BLaER1 (cell line): Measurements from ENCODE around the gene SH2D1B.
"Not testable (repeated sequence)": the region's sequence is repeated elsewhere in the genome, so short reads cannot be mapped to it uniquely, and the experiment has no call there.

ENCODE experiments used
- H3K27ac ChIP-seq: shearing (Covaris generic); formaldehyde crosslinking; 2 replicates; pipeline ENCODE4 v1.8.1; 2022
- H3K27me3 ChIP-seq: shearing (Covaris generic); formaldehyde crosslinking; 2 replicates; pipeline ENCODE4 v1.8.1; 2022
- H3K36me3 ChIP-seq: shearing (Covaris generic); formaldehyde crosslinking; 2 replicates; pipeline ENCODE4 v1.8.1; 2022
- H3K4me1 ChIP-seq: shearing (Covaris generic); formaldehyde crosslinking; 2 replicates; pipeline ENCODE4 v1.8.1; 2022
- H3K4me2 ChIP-seq: shearing (Covaris generic); formaldehyde crosslinking; 2 replicates; pipeline ENCODE4 v1.8.1; 2022
- H3K4me3 ChIP-seq: shearing (Covaris generic); formaldehyde crosslinking; 2 replicates; pipeline ENCODE4 v1.8.1; 2022
- H3K9ac ChIP-seq: shearing (Covaris generic); formaldehyde crosslinking; 2 replicates; pipeline ENCODE4 v1.8.1; 2022
- H3K9me3 ChIP-seq: shearing (Covaris generic); formaldehyde crosslinking; 2 replicates; pipeline ENCODE4 v1.8.1; 2022
- H4K20me1 ChIP-seq: shearing (Covaris generic); formaldehyde crosslinking; 2 replicates; pipeline ENCODE4 v1.8.1; 2022
- Cebpa-rat ChIP-seq: shearing (Covaris generic); IDR thresholded peaks from 2 replicates; pipeline ENCODE4 v1.8.1; 2022

SH2D1B gene

GRCh38 chr1:162421258-162422164 lies 9.6 kb upstream of the SH2D1B start:
- no peaks in the 10 kb centered on the region for H3K9me3 ChIP-seq
- H3K27ac ChIP-seq: no peak overlapping the region
- H4K20me1 ChIP-seq: no peaks in the 10 kb centered on the region
- H3K27me3 ChIP-seq: no peaks in the 10 kb centered on the region
- H3K36me3 ChIP-seq: no peaks in the 10 kb centered on the region
- TF ChIP-seq Cebpa-rat: no peak
- H3K9ac ChIP-seq: no peak overlapping the region
- no peak overlapping the region for H3K4me2 ChIP-seq
- H3K4me3 ChIP-seq: no peak overlapping the region
- H3K4me1 ChIP-seq: peaks cover 20% of the 10 kb centered on the region

- H3K9ac ChIP-seq: no peak overlapping the region
- TF ChIP-seq Cebpa-rat: no peak
- no peak overlapping the region for H3K4me2 ChIP-seq
These were observed 8.2 kb upstream of the SH2D1B start for GRCh38 chr1:162420120-162420519.

GRCh38 chr1:162419450-162419931 lies 7.6 kb upstream of the SH2D1B start:
- not testable (repeated sequence) for H3K4me2 ChIP-seq, H3K27ac ChIP-seq, H4K20me1 ChIP-seq, H3K9me3 ChIP-seq, H3K9ac ChIP-seq, H3K36me3 ChIP-seq, H3K27me3 ChIP-seq, H3K4me3 ChIP-seq
- peaks cover 20% of the 10 kb centered on the region for H3K4me1 ChIP-seq

More at GRCh38 chr1:162420120-162420519, 8.2 kb upstream of the SH2D1B start:
- peaks cover 20% of the 10 kb centered on the region for H3K4me1 ChIP-seq
- no peaks in the 10 kb centered on the region for H3K9me3 ChIP-seq
- H3K36me3 ChIP-seq: no peaks in the 10 kb centered on the region
- no peak overlapping the region for H3K4me3 ChIP-seq
- H3K27me3 ChIP-seq: no peaks in the 10 kb centered on the region
- no peak overlapping the region for H3K27ac ChIP-seq
- H4K20me1 ChIP-seq: no peaks in the 10 kb centered on the region

DNA sequence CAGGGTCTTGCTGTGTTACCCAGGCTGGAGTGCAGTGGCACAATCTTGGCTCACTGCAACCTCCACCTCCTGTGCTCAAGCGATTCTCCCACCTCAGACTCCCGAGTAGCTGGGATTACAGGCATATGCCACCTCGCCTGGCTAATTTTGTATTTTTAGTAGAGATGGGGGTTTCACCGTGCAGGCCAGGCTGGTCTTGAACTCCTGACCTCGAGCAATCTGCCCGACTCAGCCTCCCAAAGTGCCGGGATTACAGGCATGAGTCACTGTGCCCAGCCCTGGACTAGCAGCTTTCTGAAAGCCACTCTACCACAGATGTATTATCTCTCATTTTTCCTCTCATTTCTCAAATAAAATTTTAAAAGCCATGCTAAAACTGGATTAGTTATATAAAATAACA lies 6.6 kb upstream of the SH2D1B start:
- not testable (repeated sequence) for H3K27ac ChIP-seq, H3K4me2 ChIP-seq

DNA sequence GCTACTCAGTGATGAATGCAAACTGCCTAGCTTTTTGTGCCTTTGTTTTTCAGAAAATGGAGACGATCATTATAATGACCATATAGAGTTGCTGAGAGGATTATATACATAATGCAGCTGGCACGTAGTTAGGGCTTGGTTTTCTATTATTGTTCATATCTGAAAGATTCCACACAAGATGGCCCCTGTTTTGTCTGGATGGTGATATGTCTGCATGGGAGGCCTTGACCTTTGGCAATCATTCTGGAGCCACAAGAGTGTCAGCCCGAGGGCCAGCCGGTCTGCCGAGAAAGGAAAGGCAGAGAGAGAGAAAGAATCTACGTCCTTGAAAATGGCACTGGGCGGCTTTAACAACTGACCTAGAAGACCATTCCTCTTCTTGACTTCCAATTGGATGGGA lies 5.7 kb upstream of the SH2D1B start:
- TF ChIP-seq Cebpa-rat: no peak
- H3K4me3 ChIP-seq: no peak overlapping the region
- peaks cover 7% of the 10 kb centered on the region for H3K4me1 ChIP-seq
- H4K20me1 ChIP-seq: no peaks in the 10 kb centered on the region
- H3K4me2 ChIP-seq: no peak overlapping the region
- no peaks in the 10 kb centered on the region for H3K27me3 ChIP-seq
- no peak overlapping the region for H3K9ac ChIP-seq
- no peaks in the 10 kb centered on the region for H3K36me3 ChIP-seq
- H3K9me3 ChIP-seq: no peaks in the 10 kb centered on the region
- no peak overlapping the region for H3K27ac ChIP-seq

More for the DNA sequence above, 6.6 kb upstream of the SH2D1B start:
- not testable (repeated sequence) for H3K9ac ChIP-seq, H3K9me3 ChIP-seq, H3K27me3 ChIP-seq, H4K20me1 ChIP-seq, H3K36me3 ChIP-seq, H3K4me3 ChIP-seq
- H3K4me1 ChIP-seq: peaks cover 16% of the 10 kb centered on the region

GRCh38 chr1:162416909-162417308 lies 5.0 kb upstream of the SH2D1B start:
- Histone ChIP-seq H3K4me3 (no peak overlapping the region), H3K4me1 (no peaks in the 10 kb centered on the region), H4K20me1 (no peaks in the 10 kb centered on the region), H3K27me3 (no peaks in the 10 kb centered on the region), H3K4me2 (no peak overlapping the region), H3K9me3 (no peaks in the 10 kb centered on the region), H3K9ac (no peak overlapping the region), H3K27ac (no peak overlapping the region), H3K36me3 (no peaks in the 10 kb centered on the region)
- TF ChIP-seq Cebpa-rat: no peak

DNA sequence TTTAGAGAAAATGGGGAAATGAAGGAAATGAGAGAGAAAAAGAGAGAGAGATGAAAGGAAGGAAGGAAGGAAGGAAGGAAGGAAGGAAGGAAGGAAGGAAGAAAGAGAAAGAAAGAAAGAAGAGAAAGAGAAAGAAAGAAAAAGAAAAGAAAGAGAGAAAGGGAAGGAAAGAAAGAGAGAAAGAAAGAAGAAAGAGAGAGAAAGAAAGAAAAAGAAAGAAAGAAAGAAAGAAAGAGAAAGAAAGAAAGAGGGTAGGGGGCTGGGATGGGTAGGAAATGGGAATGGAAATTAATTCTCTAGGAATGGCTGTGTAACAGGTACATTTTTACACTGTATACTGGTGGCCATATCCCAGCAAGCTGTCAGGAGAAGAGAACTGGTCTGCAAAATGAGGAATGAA lies 4.3 kb upstream of the SH2D1B start:
- H4K20me1 ChIP-seq: no peaks in the 10 kb centered on the region
- no peaks in the 10 kb centered on the region for H3K9me3 ChIP-seq
- no peaks in the 10 kb centered on the region for H3K4me1 ChIP-seq
- H3K36me3 ChIP-seq: no peaks in the 10 kb centered on the region
- no peaks in the 10 kb centered on the region for H3K27me3 ChIP-seq
- no peak overlapping the region for H3K27ac ChIP-seq
- H3K4me2 ChIP-seq: no peak overlapping the region
- no peak for TF ChIP-seq Cebpa-rat
- no peak overlapping the region for H3K4me3 ChIP-seq
- H3K9ac ChIP-seq: no peak overlapping the region

- Histone ChIP-seq H3K4me1 (no peaks in the 10 kb centered on the region), H3K27ac (no peak overlapping the region), H3K9ac (no peak overlapping the region), H3K4me2 (no peak overlapping the region), H3K36me3 (no peaks in the 10 kb centered on the region), H4K20me1 (no peaks in the 10 kb centered on the region), H3K9me3 (no peaks in the 10 kb centered on the region), H3K27me3 (no peaks in the 10 kb centered on the region), H3K4me3 (no peak overlapping the region)
- TF ChIP-seq Cebpa-rat: no peak
These were observed 4.4 kb downstream of the SH2D1B start for GRCh38 chr1:162407539-162407938.

DNA sequence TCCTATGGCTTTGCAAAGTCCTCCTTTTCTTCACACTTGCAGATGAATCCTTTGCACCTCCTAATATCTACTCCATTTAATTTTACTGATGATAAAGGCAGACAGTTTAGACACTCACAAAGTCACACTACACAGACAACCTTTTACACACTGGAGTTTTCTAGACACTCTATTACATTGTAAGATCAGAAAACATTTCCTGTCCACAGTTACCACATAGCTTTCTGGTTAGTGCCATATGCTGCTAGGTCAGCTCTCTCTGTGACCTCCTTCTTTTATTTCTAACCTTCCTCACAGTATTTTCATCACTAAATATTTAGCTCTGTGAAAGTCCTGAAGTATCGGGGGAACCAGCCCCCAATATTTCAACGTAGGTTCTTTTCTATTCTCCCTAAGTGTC lies 5.1 kb downstream of the SH2D1B start:
- H3K27ac ChIP-seq: no peak overlapping the region
- no peak overlapping the region for H3K4me3 ChIP-seq
- H3K4me2 ChIP-seq: no peak overlapping the region

GRCh38 chr1:162405800-162406199 lies 6.1 kb downstream of the SH2D1B start:
- TF ChIP-seq Cebpa-rat: no peak
- H3K36me3 ChIP-seq: no peaks in the 10 kb centered on the region
- H4K20me1 ChIP-seq: no peaks in the 10 kb centered on the region
- no peaks in the 10 kb centered on the region for H3K27me3 ChIP-seq
- H3K27ac ChIP-seq: no peak overlapping the region
- no peak overlapping the region for H3K9ac ChIP-seq
- H3K4me2 ChIP-seq: no peak overlapping the region
- H3K9me3 ChIP-seq: no peaks in the 10 kb centered on the region
- no peak overlapping the region for H3K4me3 ChIP-seq
- no peaks in the 10 kb centered on the region for H3K4me1 ChIP-seq

More for the DNA sequence above, 5.1 kb downstream of the SH2D1B start:
- no peak for TF ChIP-seq Cebpa-rat
- H3K4me1 ChIP-seq: no peaks in the 10 kb centered on the region
- H4K20me1 ChIP-seq: no peaks in the 10 kb centered on the region
- H3K36me3 ChIP-seq: no peaks in the 10 kb centered on the region
- no peak overlapping the region for H3K9ac ChIP-seq
- no peaks in the 10 kb centered on the region for H3K27me3 ChIP-seq
- no peaks in the 10 kb centered on the region for H3K9me3 ChIP-seq
